Dedifferentiated amniotic fluid mesenchymal stem cell (primary cell): ENCODE data around the gene TK2.
A peak's percentile ranks its signal among the peaks of the same experiment; 100 is the strongest.
"Not testable (repeated sequence)": the region's sequence is repeated elsewhere in the genome, so short reads cannot be mapped to it uniquely, and the experiment has no call there.

Source experiments
- DNase-seq: peaks from one replicate; pipeline ENCODE4 v3.0.0-alpha.2; 2016; ENCODE audit errors: extremely low spot score

The TK2 gene

GRCh38 chr16:66520406-66521170 lies 29.3 kb downstream of the TK2 start:
- DNase-seq = no peak

GRCh38 chr16:66519482-66520373 lies 30.2 kb downstream of the TK2 start:
- DNase-seq = no peak

- DNase-seq = no peak
Measured at GRCh38 chr16:66517586-66518263, 32.2 kb downstream of the TK2 start.

GRCh38 chr16:66516808-66517585 lies 32.9 kb downstream of the TK2 start:
- peak; percentile 91 for DNase-seq

- no peak for DNase-seq
Measured at GRCh38 chr16:66516509-66516807, 33.5 kb downstream of the TK2 start.

GRCh38 chr16:66515596-66516508 lies 34.1 kb downstream of the TK2 start:
- DNase-seq = no peak

- not testable (repeated sequence) for DNase-seq
Measured at GRCh38 chr16:66514980-66515595, 34.8 kb downstream of the TK2 start.

- DNase-seq = not testable (repeated sequence)
Measured at GRCh38 chr16:66514391-66514790, 35.5 kb downstream of the TK2 start.

- no peak for DNase-seq
Measured at GRCh38 chr16:66513111-66513723, 36.7 kb downstream of the TK2 start.

GRCh38 chr16:66512272-66513110 lies 37.4 kb downstream of the TK2 start:
- no peak for DNase-seq

- DNase-seq = peak; percentile 47
Measured at GRCh38 chr16:66511602-66512271, 38.2 kb downstream of the TK2 start.

GRCh38 chr16:66510711-66511601 lies 39.0 kb downstream of the TK2 start:
- no peak for DNase-seq

GRCh38 chr16:66510298-66510697 lies 39.6 kb downstream of the TK2 start:
- DNase-seq = no peak

GRCh38 chr16:66509576-66509975 lies 40.3 kb downstream of the TK2 start:
- DNase-seq = no peak

- DNase-seq = no peak
Measured at GRCh38 chr16:66508914-66509496, 40.9 kb downstream of the TK2 start.

GRCh38 chr16:66508248-66508913 lies 41.5 kb downstream of the TK2 start:
- DNase-seq = peak; percentile 42
